ENCODE results near the gene TUBA8. TPM values are rescaled to one million over a fixed set of nuclear protein-coding genes. Genes with fewer than 3 reads are reported as not detected.
"Not testable (repeated sequence)": the region's sequence is repeated elsewhere in the genome, so short reads cannot be mapped to it uniquely, and the experiment has no call there.

The TUBA8 gene
- total RNA-seq, 4 donors from 2014 or later: 3.2 to 18.4 (median 12.5) TPM

DNA sequence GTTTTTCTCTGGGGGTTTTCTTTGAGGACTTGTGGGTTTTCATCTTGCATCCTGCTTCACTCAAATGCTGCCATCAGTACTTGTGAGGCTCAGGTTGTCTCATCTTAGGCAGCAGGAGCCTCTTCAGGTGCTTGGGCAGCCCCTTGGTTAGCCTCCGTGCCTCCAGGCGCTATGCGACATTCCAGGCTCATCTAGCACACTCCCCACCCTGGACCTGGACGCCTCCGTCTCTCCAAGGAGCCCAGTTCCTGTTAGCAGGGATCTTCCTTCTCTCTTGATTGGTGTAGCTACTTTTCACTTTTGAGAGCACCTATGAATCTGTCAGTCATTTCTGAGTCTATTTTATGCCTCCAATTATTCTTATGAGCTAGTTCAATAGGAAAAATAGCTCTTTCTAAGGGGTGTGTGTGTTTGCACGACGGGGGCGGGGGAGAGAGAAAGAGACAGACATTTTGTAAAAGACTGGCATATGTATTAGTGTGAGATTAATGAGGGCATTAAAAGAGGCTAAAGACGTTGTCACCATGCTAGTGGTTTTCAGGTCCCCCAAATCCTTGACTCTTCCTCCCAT lies 7.8 kb downstream of the TUBA8 start:
- H3K4me1 ChIP-seq: no peaks in the 10 kb centered on the region
- no peaks in the 10 kb centered on the region for H3K36me3 ChIP-seq
- TF ChIP-seq, protein P1, sequence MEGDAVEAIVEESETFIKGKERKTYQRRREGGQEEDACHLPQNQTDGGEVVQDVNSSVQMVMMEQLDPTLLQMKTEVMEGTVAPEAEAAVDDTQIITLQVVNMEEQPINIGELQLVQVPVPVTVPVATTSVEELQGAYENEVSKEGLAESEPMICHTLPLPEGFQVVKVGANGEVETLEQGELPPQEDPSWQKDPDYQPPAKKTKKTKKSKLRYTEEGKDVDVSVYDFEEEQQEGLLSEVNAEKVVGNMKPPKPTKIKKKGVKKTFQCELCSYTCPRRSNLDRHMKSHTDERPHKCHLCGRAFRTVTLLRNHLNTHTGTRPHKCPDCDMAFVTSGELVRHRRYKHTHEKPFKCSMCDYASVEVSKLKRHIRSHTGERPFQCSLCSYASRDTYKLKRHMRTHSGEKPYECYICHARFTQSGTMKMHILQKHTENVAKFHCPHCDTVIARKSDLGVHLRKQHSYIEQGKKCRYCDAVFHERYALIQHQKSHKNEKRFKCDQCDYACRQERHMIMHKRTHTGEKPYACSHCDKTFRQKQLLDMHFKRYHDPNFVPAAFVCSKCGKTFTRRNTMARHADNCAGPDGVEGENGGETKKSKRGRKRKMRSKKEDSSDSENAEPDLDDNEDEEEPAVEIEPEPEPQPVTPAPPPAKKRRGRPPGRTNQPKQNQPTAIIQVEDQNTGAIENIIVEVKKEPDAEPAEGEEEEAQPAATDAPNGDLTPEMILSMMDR (IDR thresholded peaks at IDR 0.05): no peak
- no peak for TF ChIP-seq POLR2A (IDR thresholded peaks at IDR 0.05)
- H3K4me3 ChIP-seq (replicated peaks in 1 of 3): no peak overlapping the region
- no peak overlapping the region for H3K27ac ChIP-seq
- intact Hi-C loops (cut with DNase I): no loop called here
- WGBS, 2 donors: 90 to 91% methylated on average over 9 of the region's 9 CpGs
- no peaks in the 10 kb centered on the region for H3K27me3 ChIP-seq
- no peaks in the 10 kb centered on the region for H3K9me3 ChIP-seq
- DNase-seq: no peak

GRCh38 chr22:18119409-18120110 lies 9.0 kb downstream of the TUBA8 start:
- Histone ChIP-seq H3K27me3 (no peaks in the 10 kb centered on the region), H3K36me3 (no peaks in the 10 kb centered on the region), H3K9me3 (no peaks in the 10 kb centered on the region), H3K27ac (no peak overlapping the region), H3K4me1 (no peaks in the 10 kb centered on the region), H3K4me3 (replicated peaks in 1 of 3) (no peak overlapping the region)
- WGBS, 2 donors: 81 to 94% methylated on average over 10 to 13 of the region's 18 CpGs
- no peak for TF ChIP-seq POLR2A (IDR thresholded peaks at IDR 0.05)
- TF ChIP-seq, protein P1 (IDR thresholded peaks at IDR 0.05): no peak
- intact Hi-C loops (cut with DNase I): no loop called here
- DNase-seq: no peak

GRCh38 chr22:18120857-18121256 lies 10.2 kb downstream of the TUBA8 start:
- intact Hi-C loops (cut with DNase I): no loop called here
- H3K27me3 ChIP-seq: no peaks in the 10 kb centered on the region
- no peaks in the 10 kb centered on the region for H3K9me3 ChIP-seq
- H3K36me3 ChIP-seq: no peaks in the 10 kb centered on the region
- WGBS, 2 donors: 92 to 93% methylated on average over 4 of the region's 4 CpGs
- TF ChIP-seq, protein P1 (IDR thresholded peaks at IDR 0.05): no peak
- no peak for TF ChIP-seq POLR2A (IDR thresholded peaks at IDR 0.05)
- H3K4me1 ChIP-seq: no peaks in the 10 kb centered on the region
- no peak for DNase-seq
- H3K4me3 ChIP-seq (replicated peaks in 1 of 3): no peak overlapping the region
- no peak overlapping the region for H3K27ac ChIP-seq

GRCh38 chr22:18121506-18121905 lies 10.9 kb downstream of the TUBA8 start:
- H3K4me3 ChIP-seq (replicated peaks in 1 of 3): no peak overlapping the region
- TF ChIP-seq POLR2A (IDR thresholded peaks at IDR 0.05): no peak
- TF ChIP-seq, protein P1 (IDR thresholded peaks at IDR 0.05): no peak
- no peaks in the 10 kb centered on the region for H3K36me3 ChIP-seq
- H3K27me3 ChIP-seq: no peaks in the 10 kb centered on the region
- WGBS, 2 donors: 85 to 88% methylated on average over 10 to 13 of the region's 13 CpGs
- intact Hi-C loops (cut with DNase I): no loop called here
- no peaks in the 10 kb centered on the region for H3K9me3 ChIP-seq
- no peaks in the 10 kb centered on the region for H3K4me1 ChIP-seq
- DNase-seq: no peak
- no peak overlapping the region for H3K27ac ChIP-seq

GRCh38 chr22:18121954-18122554 lies 11.4 kb downstream of the TUBA8 start:
- 83 to 96% methylated on average over 5 of the region's 5 CpGs for WGBS, 2 donors
- TF ChIP-seq POLR2A (IDR thresholded peaks at IDR 0.05): no peak
- TF ChIP-seq, protein P1 (IDR thresholded peaks at IDR 0.05): no peak

GRCh38 chr22:18123476-18124025 lies 12.9 kb downstream of the TUBA8 start:
- WGBS, 2 donors: 96 to 97% methylated on average over 13 to 19 of the region's 19 CpGs
- DNase-seq; intact Hi-C loops (cut with DNase I); H3K27ac ChIP-seq; H3K4me1 ChIP-seq; H3K36me3 ChIP-seq; H3K4me3 ChIP-seq (replicated peaks in 1 of 3); H3K9me3 ChIP-seq; H3K27me3 ChIP-seq: not testable (repeated sequence)

More at GRCh38 chr22:18121954-18122554, 11.4 kb downstream of the TUBA8 start:
- Histone ChIP-seq H3K36me3 (no peaks in the 10 kb centered on the region), H3K27me3 (no peaks in the 10 kb centered on the region), H3K4me3 (replicated peaks in 1 of 3) (no peak overlapping the region), H3K4me1 (no peaks in the 10 kb centered on the region), H3K9me3 (no peaks in the 10 kb centered on the region), H3K27ac (no peak overlapping the region)
- DNase-seq: no peak
- intact Hi-C loops (cut with DNase I): no loop called here

All from thyroid gland (tissue), 4 donors.